Measurements from ENCODE around the gene TMF1. TPM values are rescaled to one million over a fixed set of nuclear protein-coding genes. Genes with fewer than 3 reads are reported as not detected.

The TMF1 gene
- total RNA-seq, 2 donors from 2014 or later: 34.7 to 49.2 TPM

GRCh38 chr3:69088063-69088462 lies 35.9 kb upstream of the TMF1 start:
- peak overlapping the region; percentile 96 to 97 for H3K27ac ChIP-seq
- peaks cover 68 to 76% of the 10 kb centered on the region in 2 donors for H3K4me1 ChIP-seq (ENCODE audit: control insufficient read depth in 1 of 2, low read depth in 2 of 2)
- no peak for TF ChIP-seq CTCF (IDR thresholded peaks at IDR 0.05)
- peak overlapping the region; percentile 96 for H3K4me3 ChIP-seq
- ATAC-seq (ENCODE audit: insufficient number of reproducible peaks, low FRiP score, low read depth): no peak
- H3K27me3 ChIP-seq (replicated peaks; ENCODE audit: insufficient read depth): no peaks in the 10 kb centered on the region
- no peak for DNase-seq (ENCODE audit: low spot score)
- no peaks in the 10 kb centered on the region for H3K9me3 ChIP-seq
- no peaks in the 10 kb centered on the region for H3K36me3 ChIP-seq

DNA sequence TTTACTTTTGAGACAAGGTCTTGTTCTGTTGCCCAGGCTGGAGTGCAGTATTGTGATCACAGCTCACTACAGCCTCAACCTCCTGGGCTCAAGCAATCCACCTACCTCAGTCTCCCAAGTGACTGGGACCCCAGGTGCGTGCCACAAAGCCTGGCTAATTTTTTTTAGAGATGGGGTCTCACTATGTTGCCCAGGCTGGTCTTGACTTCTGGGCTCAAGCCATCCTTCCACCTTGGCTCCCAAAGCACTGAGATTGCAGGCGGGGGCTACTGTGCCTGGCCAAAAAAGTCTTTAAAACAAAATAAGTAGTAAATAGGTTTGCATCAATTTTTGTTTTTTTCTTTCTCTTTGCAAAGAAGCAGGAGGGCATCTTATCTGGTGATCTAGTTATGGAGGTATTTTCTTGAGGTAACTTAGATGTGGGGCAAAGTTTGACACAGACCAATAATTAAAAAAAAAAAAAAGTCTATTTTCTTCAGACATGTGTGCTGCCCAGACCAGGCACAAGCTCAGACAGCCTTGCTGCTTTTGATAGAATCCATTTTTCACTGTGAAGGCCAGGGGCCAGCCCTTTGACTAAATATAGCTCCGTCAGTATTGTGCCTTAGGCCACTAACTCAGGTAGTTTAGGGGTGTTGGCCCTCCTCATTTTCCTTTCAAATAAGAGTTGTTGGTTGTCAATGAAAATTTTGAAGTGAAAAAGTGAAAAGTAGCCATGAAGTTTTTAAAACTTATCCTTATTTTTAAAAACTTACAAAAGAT lies 35.1 kb upstream of the TMF1 start:
- ATAC-seq (ENCODE audit: insufficient number of reproducible peaks, low FRiP score, low read depth): no peak
- Histone ChIP-seq H3K27ac (peak overlapping the region; percentile 96 to 97), H3K36me3 (no peaks in the 10 kb centered on the region), H3K4me3 (peak overlapping the region; percentile 96), H3K4me1 (ENCODE audit: control insufficient read depth in 1 of 2, low read depth in 2 of 2) (peaks cover 64 to 76% of the 10 kb centered on the region in 2 donors), H3K9me3 (no peaks in the 10 kb centered on the region), H3K27me3 (replicated peaks; ENCODE audit: insufficient read depth) (no peaks in the 10 kb centered on the region)
- DNase-seq (ENCODE audit: low spot score): no peak
- TF ChIP-seq CTCF (IDR thresholded peaks at IDR 0.05): no peak

GRCh38 chr3:69085833-69086722 lies 33.9 kb upstream of the TMF1 start:
- TF ChIP-seq CTCF (IDR thresholded peaks at IDR 0.05): no peak
- Histone ChIP-seq H3K9me3 (no peaks in the 10 kb centered on the region), H3K4me1 (ENCODE audit: control insufficient read depth in 1 of 2, low read depth in 2 of 2) (peaks cover 53 to 70% of the 10 kb centered on the region in 2 donors), H3K4me3 (peak overlapping the region; percentile 96), H3K36me3 (no peaks in the 10 kb centered on the region), H3K27ac (peak overlapping the region; percentile 96 to 97), H3K27me3 (replicated peaks; ENCODE audit: insufficient read depth) (no peaks in the 10 kb centered on the region)
- ATAC-seq (ENCODE audit: insufficient number of reproducible peaks, low FRiP score, low read depth) (peak; percentile 78), DNase-seq (ENCODE audit: low spot score) (peak; percentile 88)

- Histone ChIP-seq H3K27me3 (replicated peaks; ENCODE audit: insufficient read depth) (no peaks in the 10 kb centered on the region), H3K36me3 (no peaks in the 10 kb centered on the region), H3K9me3 (no peaks in the 10 kb centered on the region), H3K27ac (peak overlapping the region; percentile 96 to 97), H3K4me1 (ENCODE audit: control insufficient read depth in 1 of 2, low read depth in 2 of 2) (peaks cover 50 to 66% of the 10 kb centered on the region in 2 donors), H3K4me3 (peak overlapping the region; percentile 96)
- DNase-seq (ENCODE audit: low spot score) (no peak), ATAC-seq (ENCODE audit: insufficient number of reproducible peaks, low FRiP score, low read depth) (no peak)
- TF ChIP-seq CTCF (IDR thresholded peaks at IDR 0.05): no peak
These were observed 33.2 kb upstream of the TMF1 start for GRCh38 chr3:69085168-69085832.
